ENCODE measurements around the gene GCHFR. TPM values are rescaled to one million over a fixed set of nuclear protein-coding genes. Genes with fewer than 3 reads are reported as not detected.
A peak's percentile ranks its signal among the peaks of the same experiment; 100 is the strongest.

Gene GCHFR
- total RNA-seq, 1 experiment from 2014 or later: 7.1 TPM

DNA sequence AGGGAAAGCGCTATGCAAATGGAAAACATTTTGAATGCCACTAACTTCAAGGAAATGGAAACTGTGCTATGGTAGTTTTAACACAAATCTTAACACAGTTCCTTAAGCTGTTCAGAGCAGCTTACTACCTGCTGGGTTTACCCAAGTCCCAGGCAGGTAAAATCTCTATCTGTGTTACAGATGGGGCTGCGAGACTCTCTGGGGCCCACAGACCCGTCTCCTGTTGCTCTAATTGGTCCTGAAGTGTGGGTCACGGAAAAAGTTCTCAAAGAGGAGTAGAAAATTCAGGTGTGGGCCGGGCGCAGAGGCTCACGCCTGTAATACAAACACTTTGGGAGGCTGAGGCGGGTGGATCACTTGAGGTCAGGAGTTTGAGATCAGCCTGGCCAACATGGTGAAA, 26.1 kb downstream of the GCHFR start:
- peak overlapping the region; percentile 15 for H3K27ac ChIP-seq (ENCODE audit: low read depth, low read length, poor library complexity, severe bottlenecking)
- no peaks in the 10 kb centered on the region for H3K27me3 ChIP-seq (replicated peaks; ENCODE audit: insufficient read depth, low read depth, low read length, poor library complexity)
- H3K4me1 ChIP-seq (ENCODE audit: insufficient read depth, low read length, poor library complexity, severe bottlenecking): peaks cover 19% of the 10 kb centered on the region
- H3K36me3 ChIP-seq (ENCODE audit: insufficient read depth, low read length, poor library complexity, severe bottlenecking): no peaks in the 10 kb centered on the region
- ChIA-PET POLR2A (ENCODE audit: low non-redundant PET) (no interaction called here), CTCF (no interaction called here)
- H3K4me3 ChIP-seq (ENCODE audit: low read depth, low read length, poor library complexity, severe bottlenecking): no peak overlapping the region
- intact Hi-C loops (cut with micrococcal nuclease; ENCODE audit: unreplicated experiment): no loop called here
- H3K9me3 ChIP-seq (ENCODE audit: low read depth, low read length, poor library complexity, severe bottlenecking): no peaks in the 10 kb centered on the region
- TF ChIP-seq, protein P1, sequence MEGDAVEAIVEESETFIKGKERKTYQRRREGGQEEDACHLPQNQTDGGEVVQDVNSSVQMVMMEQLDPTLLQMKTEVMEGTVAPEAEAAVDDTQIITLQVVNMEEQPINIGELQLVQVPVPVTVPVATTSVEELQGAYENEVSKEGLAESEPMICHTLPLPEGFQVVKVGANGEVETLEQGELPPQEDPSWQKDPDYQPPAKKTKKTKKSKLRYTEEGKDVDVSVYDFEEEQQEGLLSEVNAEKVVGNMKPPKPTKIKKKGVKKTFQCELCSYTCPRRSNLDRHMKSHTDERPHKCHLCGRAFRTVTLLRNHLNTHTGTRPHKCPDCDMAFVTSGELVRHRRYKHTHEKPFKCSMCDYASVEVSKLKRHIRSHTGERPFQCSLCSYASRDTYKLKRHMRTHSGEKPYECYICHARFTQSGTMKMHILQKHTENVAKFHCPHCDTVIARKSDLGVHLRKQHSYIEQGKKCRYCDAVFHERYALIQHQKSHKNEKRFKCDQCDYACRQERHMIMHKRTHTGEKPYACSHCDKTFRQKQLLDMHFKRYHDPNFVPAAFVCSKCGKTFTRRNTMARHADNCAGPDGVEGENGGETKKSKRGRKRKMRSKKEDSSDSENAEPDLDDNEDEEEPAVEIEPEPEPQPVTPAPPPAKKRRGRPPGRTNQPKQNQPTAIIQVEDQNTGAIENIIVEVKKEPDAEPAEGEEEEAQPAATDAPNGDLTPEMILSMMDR (conservative IDR thresholded peaks at IDR 0.05; ENCODE audit: low read depth, low read length): no peak
- no peak for TF ChIP-seq EZH2 (IDR thresholded peaks at IDR 0.05; ENCODE audit: borderline replicate concordance, low read depth, low read length, poor library complexity, severe bottlenecking)
- no TSS peak for BruUV-seq (replicated peaks)
- DNase-seq (ENCODE audit: low spot score): no peak

DNA sequence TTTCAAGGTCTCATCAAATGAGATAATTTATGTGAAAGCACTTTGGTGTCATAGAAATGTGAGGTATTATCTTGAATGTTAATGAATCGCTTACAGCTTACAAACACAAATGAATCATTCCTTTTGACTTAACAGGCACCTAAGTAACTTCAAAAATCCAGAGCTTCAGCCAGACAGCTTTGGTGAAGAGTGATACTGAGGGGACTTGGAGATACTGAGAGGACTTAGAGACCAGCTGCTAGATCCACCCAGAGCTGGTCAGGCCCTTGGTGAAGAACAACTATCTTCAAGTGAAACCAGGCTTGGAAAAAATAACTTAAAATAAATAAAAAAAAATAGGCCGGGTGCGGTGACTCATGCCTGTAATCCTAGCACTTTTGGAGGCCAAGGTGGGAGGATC, 26.9 kb downstream of the GCHFR start:
- peaks cover 19% of the 10 kb centered on the region for H3K4me1 ChIP-seq (ENCODE audit: insufficient read depth, low read length, poor library complexity, severe bottlenecking)
- ChIA-PET POLR2A (ENCODE audit: low non-redundant PET) (no interaction called here), CTCF (no interaction called here)
- no peak for DNase-seq (ENCODE audit: low spot score)
- H3K36me3 ChIP-seq (ENCODE audit: insufficient read depth, low read length, poor library complexity, severe bottlenecking): no peaks in the 10 kb centered on the region
- no peaks in the 10 kb centered on the region for H3K27me3 ChIP-seq (replicated peaks; ENCODE audit: insufficient read depth, low read depth, low read length, poor library complexity)
- no peak overlapping the region for H3K27ac ChIP-seq (ENCODE audit: low read depth, low read length, poor library complexity, severe bottlenecking)
- TF ChIP-seq, protein P1 (conservative IDR thresholded peaks at IDR 0.05; ENCODE audit: low read depth, low read length): no peak
- TF ChIP-seq EZH2 (IDR thresholded peaks at IDR 0.05; ENCODE audit: borderline replicate concordance, low read depth, low read length, poor library complexity, severe bottlenecking): no peak
- no peaks in the 10 kb centered on the region for H3K9me3 ChIP-seq (ENCODE audit: low read depth, low read length, poor library complexity, severe bottlenecking)
- intact Hi-C loops (cut with micrococcal nuclease; ENCODE audit: unreplicated experiment): no loop called here
- H3K4me3 ChIP-seq (ENCODE audit: low read depth, low read length, poor library complexity, severe bottlenecking): no peak overlapping the region
- no TSS peak for BruUV-seq (replicated peaks)

DNA sequence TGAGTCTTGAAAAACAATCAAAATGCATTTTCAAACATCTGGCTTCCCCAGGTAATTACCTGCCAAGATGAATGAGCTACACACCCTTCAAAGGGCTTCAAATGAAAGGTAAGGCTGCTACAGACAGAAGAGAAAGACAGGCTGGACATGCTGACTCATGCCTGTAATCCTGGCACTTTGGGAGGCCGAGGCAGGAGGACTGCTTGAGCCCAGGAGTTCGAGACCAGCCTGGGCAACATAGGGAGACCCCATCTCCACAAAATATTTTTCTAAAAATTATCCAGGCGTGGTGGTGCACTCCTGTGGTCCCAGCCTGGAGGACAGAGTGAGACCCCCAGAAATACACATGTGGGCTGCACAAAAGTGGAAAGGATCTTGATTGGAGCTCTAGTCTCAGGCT, 28.5 kb downstream of the GCHFR start:
- H3K9me3 ChIP-seq (ENCODE audit: low read depth, low read length, poor library complexity, severe bottlenecking): no peaks in the 10 kb centered on the region
- H3K4me3 ChIP-seq (ENCODE audit: low read depth, low read length, poor library complexity, severe bottlenecking): no peak overlapping the region
- no TSS peak for BruUV-seq (replicated peaks)
- no peak overlapping the region for H3K27ac ChIP-seq (ENCODE audit: low read depth, low read length, poor library complexity, severe bottlenecking)
- CTCF ChIA-PET: no interaction called here
- POLR2A ChIA-PET (ENCODE audit: low non-redundant PET): no interaction called here
- TF ChIP-seq EZH2 (IDR thresholded peaks at IDR 0.05; ENCODE audit: borderline replicate concordance, low read depth, low read length, poor library complexity, severe bottlenecking): no peak
- TF ChIP-seq, protein P1 (conservative IDR thresholded peaks at IDR 0.05; ENCODE audit: low read depth, low read length): no peak
- H3K36me3 ChIP-seq (ENCODE audit: insufficient read depth, low read length, poor library complexity, severe bottlenecking): no peaks in the 10 kb centered on the region
- intact Hi-C loops (cut with micrococcal nuclease; ENCODE audit: unreplicated experiment): no loop called here
- no peaks in the 10 kb centered on the region for H3K27me3 ChIP-seq (replicated peaks; ENCODE audit: insufficient read depth, low read depth, low read length, poor library complexity)
- DNase-seq (ENCODE audit: low spot score): no peak
- peaks cover 13% of the 10 kb centered on the region for H3K4me1 ChIP-seq (ENCODE audit: insufficient read depth, low read length, poor library complexity, severe bottlenecking)
